ENCODE data around the gene PHF20.

DNA sequence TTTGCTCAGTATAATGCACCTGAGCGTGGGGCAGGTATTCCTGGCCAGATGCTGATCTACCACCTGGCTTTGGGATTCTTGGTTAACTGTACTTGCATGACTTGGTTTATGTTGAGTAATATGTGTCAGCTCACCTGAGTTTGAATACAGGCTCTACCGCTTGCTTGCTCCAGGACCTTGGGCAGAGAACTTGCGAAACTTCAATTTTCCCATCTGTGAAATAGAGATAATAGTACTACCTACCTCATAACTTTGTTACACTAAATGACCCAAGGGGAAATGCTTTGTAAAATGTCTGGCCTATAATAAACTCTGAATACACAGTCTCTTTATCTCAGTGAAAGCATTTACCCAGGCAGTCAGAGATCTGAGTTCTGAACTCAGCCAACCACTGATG lies 130.7 kb downstream of the PHF20 start:
- TF ChIP-seq POLR2A (IDR thresholded peaks at IDR 0.05) (no peak), CTCF (IDR thresholded peaks at IDR 0.05) (no peak)

Measured in ovary (tissue), 3 donors.